Mucosa of rectum (tissue), 2 donors: ENCODE measurements around the gene GUCA1A.
"Not testable (repeated sequence)": the region's sequence is repeated elsewhere in the genome, so short reads cannot be mapped to it uniquely, and the experiment has no call there.

ENCODE experiments used
- H3K27ac ChIP-seq, 2 donors: one replicate each; pipeline ENCODE4 v1.7.0; 2013; ENCODE audit warnings: inconsistent platforms in 2 of 2, low read depth in 2 of 2, low read length in 2 of 2
- H3K27me3 ChIP-seq, 2 donors: one replicate each; pipeline ENCODE4 v1.7.0; 2013; ENCODE audit warnings: low read length in 2 of 2; ENCODE audit not compliant: control insufficient read depth in 2 of 2, insufficient read depth in 2 of 2
- H3K36me3 ChIP-seq, 2 donors: one replicate each; pipeline ENCODE4 v1.7.0; 2013; ENCODE audit warnings: low read length in 2 of 2; ENCODE audit not compliant: control insufficient read depth in 2 of 2, insufficient read depth in 2 of 2
- H3K4me1 ChIP-seq, 2 donors: one replicate each; pipeline ENCODE4 v1.7.0; 2013; ENCODE audit warnings: low read length in 2 of 2, mild to moderate bottlenecking in 1 of 2; ENCODE audit not compliant: control insufficient read depth in 2 of 2, insufficient read depth in 2 of 2
- H3K4me3 ChIP-seq, 2 donors: one replicate each; pipeline ENCODE4 v1.7.0; 2013; ENCODE audit warnings: low read length in 2 of 2
- H3K9ac ChIP-seq, 2 donors: one replicate each; pipeline ENCODE4 v1.7.0; 2013; ENCODE audit warnings: low read length in 2 of 2, low read depth in 1 of 2, mild to moderate bottlenecking in 1 of 2
- H3K9me3 ChIP-seq, 2 donors: one replicate each; pipeline ENCODE4 v1.7.0; 2013; ENCODE audit warnings: low read length in 2 of 2; ENCODE audit not compliant: control insufficient read depth in 2 of 2
- donor health status: healthy.
- donor health status: Normal muscosa, but diverticular disease.

The GUCA1A gene

DNA sequence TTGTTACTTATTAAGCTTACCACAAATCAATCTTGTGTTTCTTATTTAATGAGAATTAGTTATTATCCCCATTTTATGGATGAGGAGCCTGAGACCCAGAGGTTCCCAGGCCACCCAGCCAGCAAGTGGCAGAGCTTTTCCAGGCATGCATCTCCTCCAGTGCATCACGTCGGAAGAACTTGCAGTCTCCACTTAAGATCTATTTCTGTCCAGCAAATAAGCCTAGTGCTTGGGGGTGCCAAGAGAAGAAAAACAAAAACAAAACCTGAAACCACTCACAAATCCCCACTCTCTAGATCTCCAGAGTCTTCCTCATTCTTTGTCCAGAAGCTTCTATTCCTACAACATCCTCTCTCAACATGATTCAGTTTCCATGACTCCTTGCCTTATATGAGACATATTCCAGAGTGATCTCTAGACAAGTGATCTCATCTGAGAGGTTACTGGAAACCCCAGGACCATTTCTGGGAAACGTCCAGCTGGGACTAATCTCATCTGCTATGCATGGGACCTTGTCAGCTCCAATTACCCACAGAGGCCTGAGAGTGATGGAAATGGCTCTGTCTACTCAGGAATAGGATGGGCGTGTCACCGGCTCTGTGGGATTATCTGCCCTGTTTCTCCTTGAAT is 17.5 kb downstream of the GUCA1A start:
- Histone ChIP-seq H3K27me3 (no peaks in the 10 kb centered on the region), H3K4me3 (no peak overlapping the region), H3K4me1 (no peaks in the 10 kb centered on the region), H3K9ac (no peak overlapping the region), H3K27ac (no peak overlapping the region), H3K9me3 (no peaks in the 10 kb centered on the region), H3K36me3 (no peaks in the 10 kb centered on the region)

- not testable (repeated sequence) for H3K4me1 ChIP-seq, H3K9ac ChIP-seq, H3K36me3 ChIP-seq, H3K4me3 ChIP-seq, H3K27me3 ChIP-seq, H3K9me3 ChIP-seq, H3K27ac ChIP-seq
Measured at GRCh38 chr6:42192385-42192784, 19.2 kb downstream of the GUCA1A start.

- no peaks in the 10 kb centered on the region for H3K36me3 ChIP-seq
- H3K9ac ChIP-seq = no peak overlapping the region
- H3K27me3 ChIP-seq = no peaks in the 10 kb centered on the region
- H3K4me3 ChIP-seq = no peak overlapping the region
- H3K27ac ChIP-seq = no peak overlapping the region
- H3K4me1 ChIP-seq = no peaks in the 10 kb centered on the region
- no peaks in the 10 kb centered on the region for H3K9me3 ChIP-seq
Measured at GRCh38 chr6:42193491-42193894, 20.3 kb downstream of the GUCA1A start.

GRCh38 chr6:42194056-42194455 is 20.9 kb downstream of the GUCA1A start:
- Histone ChIP-seq H3K9me3 (no peaks in the 10 kb centered on the region), H3K4me1 (no peaks in the 10 kb centered on the region), H3K27ac (no peak overlapping the region), H3K4me3 (no peak overlapping the region), H3K36me3 (no peaks in the 10 kb centered on the region), H3K9ac (no peak overlapping the region), H3K27me3 (no peaks in the 10 kb centered on the region)

GRCh38 chr6:42195415-42195814 is 22.3 kb downstream of the GUCA1A start:
- Histone ChIP-seq H3K9ac (no peak overlapping the region), H3K9me3 (no peaks in the 10 kb centered on the region), H3K4me1 (no peaks in the 10 kb centered on the region), H3K27ac (no peak overlapping the region), H3K4me3 (no peak overlapping the region), H3K36me3 (no peaks in the 10 kb centered on the region), H3K27me3 (no peaks in the 10 kb centered on the region)

GRCh38 chr6:42197555-42198362 is 24.6 kb downstream of the GUCA1A start:
- Histone ChIP-seq H3K9ac (no peak overlapping the region), H3K27ac (no peak overlapping the region), H3K36me3 (no peaks in the 10 kb centered on the region), H3K4me1 (no peaks in the 10 kb centered on the region), H3K4me3 (no peak overlapping the region), H3K9me3 (no peaks in the 10 kb centered on the region), H3K27me3 (no peaks in the 10 kb centered on the region)

DNA sequence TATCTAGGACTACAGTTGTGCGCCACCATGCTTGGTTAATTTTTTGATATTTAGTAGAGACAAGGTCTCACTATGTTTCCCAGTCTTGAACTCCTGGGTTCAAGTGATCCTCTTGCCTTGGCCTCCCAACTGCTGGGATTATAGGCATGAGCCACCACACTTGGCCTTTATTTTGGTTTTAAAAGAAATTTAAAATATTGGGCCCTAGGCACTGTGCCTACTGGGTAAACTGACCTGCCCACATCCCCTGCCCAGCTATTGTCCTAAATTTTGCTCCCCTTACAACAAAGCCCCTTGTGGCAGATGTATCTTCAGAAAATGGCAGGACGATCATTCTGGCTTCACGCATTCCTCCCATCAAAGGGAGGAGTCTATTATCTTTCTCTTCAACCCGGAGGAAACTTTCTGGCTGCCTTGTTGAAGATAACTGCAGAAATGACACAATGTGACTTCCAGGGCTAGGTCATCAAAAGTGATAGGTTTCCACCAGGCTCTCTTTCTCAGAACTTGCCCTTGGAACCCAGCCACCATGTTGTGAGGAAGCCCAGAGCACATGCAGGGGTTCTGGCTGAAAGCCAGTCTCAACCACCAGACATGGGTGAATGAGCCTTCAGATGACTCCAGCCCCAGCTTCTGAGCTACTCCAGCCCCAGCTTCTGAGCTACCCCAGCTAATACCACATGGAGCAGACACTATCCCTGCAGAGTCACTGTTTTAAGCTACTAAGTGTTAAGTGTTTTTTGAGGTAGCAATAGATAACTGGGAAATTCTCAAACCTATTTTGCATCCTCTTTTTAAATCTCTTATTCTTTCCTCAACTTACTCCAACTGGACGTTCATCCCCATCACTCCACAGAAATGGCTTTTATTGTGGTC is 26.2 kb downstream of the GUCA1A start:
- H3K9ac ChIP-seq = no peak overlapping the region
- H3K27ac ChIP-seq = no peak overlapping the region
- H3K4me1 ChIP-seq = no peaks in the 10 kb centered on the region
- H3K27me3 ChIP-seq = no peaks in the 10 kb centered on the region
- no peak overlapping the region for H3K4me3 ChIP-seq
- no peaks in the 10 kb centered on the region for H3K36me3 ChIP-seq
- H3K9me3 ChIP-seq = no peaks in the 10 kb centered on the region

DNA sequence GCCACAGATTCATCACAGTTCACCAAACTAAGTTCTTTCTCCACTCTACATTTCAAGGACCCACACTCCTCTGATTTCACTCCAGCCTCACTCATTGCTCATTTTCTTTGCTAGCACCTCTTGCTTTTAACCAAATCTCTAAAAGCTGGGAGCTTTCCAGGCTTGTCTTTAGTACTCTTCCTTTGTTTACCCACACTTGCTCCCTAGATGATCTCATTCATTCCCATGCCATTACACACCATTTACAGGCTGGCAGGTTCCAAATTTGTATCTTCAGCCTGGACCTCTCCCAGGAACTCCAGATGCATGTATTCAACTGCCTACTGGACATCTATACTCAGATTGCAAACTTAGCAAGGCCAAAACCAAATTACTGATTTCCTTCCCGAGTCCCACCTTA is 26.9 kb downstream of the GUCA1A start:
- Histone ChIP-seq H3K27me3 (no peaks in the 10 kb centered on the region), H3K9ac (no peak overlapping the region), H3K4me1 (no peaks in the 10 kb centered on the region), H3K27ac (no peak overlapping the region), H3K4me3 (no peak overlapping the region), H3K9me3 (no peaks in the 10 kb centered on the region), H3K36me3 (no peaks in the 10 kb centered on the region)

GRCh38 chr6:42201382-42201781 is 28.2 kb downstream of the GUCA1A start:
- H3K27me3 ChIP-seq = no peaks in the 10 kb centered on the region
- no peaks in the 10 kb centered on the region for H3K4me1 ChIP-seq
- no peaks in the 10 kb centered on the region for H3K9me3 ChIP-seq
- H3K4me3 ChIP-seq = no peak overlapping the region
- no peak overlapping the region for H3K27ac ChIP-seq
- H3K9ac ChIP-seq = no peak overlapping the region
- no peaks in the 10 kb centered on the region for H3K36me3 ChIP-seq
